HCT116 (cell line): ENCODE data around the gene BANF1.
A peak's percentile ranks its signal among the peaks of the same experiment; 100 is the strongest.

Source experiments
- CEBPB ChIP-seq: IDR thresholded peaks from 2 replicates; pipeline ENCODE4 v1.6.1; 2012; ENCODE audit warnings: low read depth
- EZH2 ChIP-seq: fragments of 200-600 bp; sonication (generic); IDR thresholded peaks from 2 replicates; pipeline ENCODE4 v1.6.1; 2017; ENCODE audit warnings: antibody characterized with exemption, mixed run types
- EZH2phosphoT487 ChIP-seq: fragments of 200-600 bp; IDR thresholded peaks from 2 replicates; pipeline ENCODE4 v1.6.1; 2018; ENCODE audit warnings: antibody characterized with exemption, borderline replicate concordance
- FOSL1 ChIP-seq: IDR thresholded peaks from 2 replicates; pipeline ENCODE4 v1.6.1; 2012; ENCODE audit warnings: low read depth
- JUND ChIP-seq: IDR thresholded peaks from 2 replicates; pipeline ENCODE4 v1.6.1; 2012
- POLR2A ChIP-seq: IDR thresholded peaks from 2 replicates; pipeline ENCODE4 v1.7.0; 2011; ENCODE audit warnings: borderline replicate concordance; ENCODE audit not compliant: insufficient read depth, insufficient read length; ENCODE audit errors: extremely low read depth
- POLR2AphosphoS5 ChIP-seq: IDR thresholded peaks from 2 replicates; pipeline ENCODE4 v1.6.1; 2011; ENCODE audit warnings: mild to moderate bottlenecking, low read depth, low read length, moderate library complexity
- SP1 ChIP-seq: IDR thresholded peaks from 2 replicates; pipeline ENCODE4 v1.6.1; 2012; ENCODE audit warnings: low read depth
- SRF ChIP-seq: IDR thresholded peaks from 2 replicates; pipeline ENCODE4 v1.6.1; 2012; ENCODE audit warnings: low read depth
- YY1 ChIP-seq: IDR thresholded peaks from 2 replicates; pipeline ENCODE4 v1.6.1; 2011; ENCODE audit warnings: low read length, low read depth, moderate library complexity, mild to moderate bottlenecking; ENCODE audit not compliant: insufficient replicate concordance; ENCODE audit errors: extremely low read depth
- ZNF274 ChIP-seq: fragments of 200-500 bp; sonication (Bioruptor generic); IDR thresholded peaks from 2 replicates; pipeline ENCODE4 v1.6.1; 2014; ENCODE audit warnings: mild to moderate bottlenecking, low read depth, low read length, inconsistent platforms
- TF ChIP-seq, protein P1 (sequence below), 3 experiments: fragments of 200-600 bp in 1 of 3; sonication (generic) in 1 of 3; IDR thresholded peaks in 2 of 3; conservative IDR thresholded peaks in 1 of 3; 2 replicates each; pipeline ENCODE4 v1.5.1; 2012 to 2017; ENCODE audit warnings: low read depth in 2 of 3, low read length in 2 of 3, antibody characterized with exemption in 1 of 3, borderline replicate concordance in 1 of 3, control low read depth in 1 of 3, mild to moderate bottlenecking in 1 of 3, mixed read lengths in 1 of 3, mixed run types in 1 of 3, moderate library complexity in 1 of 3; ENCODE audit not compliant: insufficient read depth in 1 of 3
- TF ChIP-seq, protein P2 (sequence below): IDR thresholded peaks from 2 replicates; pipeline ENCODE4 v1.6.1; 2012; ENCODE audit warnings: low read depth
- TF ChIP-seq, protein P3 (sequence below): IDR thresholded peaks from 2 replicates; pipeline ENCODE4 v1.6.1; 2012

DNA sequence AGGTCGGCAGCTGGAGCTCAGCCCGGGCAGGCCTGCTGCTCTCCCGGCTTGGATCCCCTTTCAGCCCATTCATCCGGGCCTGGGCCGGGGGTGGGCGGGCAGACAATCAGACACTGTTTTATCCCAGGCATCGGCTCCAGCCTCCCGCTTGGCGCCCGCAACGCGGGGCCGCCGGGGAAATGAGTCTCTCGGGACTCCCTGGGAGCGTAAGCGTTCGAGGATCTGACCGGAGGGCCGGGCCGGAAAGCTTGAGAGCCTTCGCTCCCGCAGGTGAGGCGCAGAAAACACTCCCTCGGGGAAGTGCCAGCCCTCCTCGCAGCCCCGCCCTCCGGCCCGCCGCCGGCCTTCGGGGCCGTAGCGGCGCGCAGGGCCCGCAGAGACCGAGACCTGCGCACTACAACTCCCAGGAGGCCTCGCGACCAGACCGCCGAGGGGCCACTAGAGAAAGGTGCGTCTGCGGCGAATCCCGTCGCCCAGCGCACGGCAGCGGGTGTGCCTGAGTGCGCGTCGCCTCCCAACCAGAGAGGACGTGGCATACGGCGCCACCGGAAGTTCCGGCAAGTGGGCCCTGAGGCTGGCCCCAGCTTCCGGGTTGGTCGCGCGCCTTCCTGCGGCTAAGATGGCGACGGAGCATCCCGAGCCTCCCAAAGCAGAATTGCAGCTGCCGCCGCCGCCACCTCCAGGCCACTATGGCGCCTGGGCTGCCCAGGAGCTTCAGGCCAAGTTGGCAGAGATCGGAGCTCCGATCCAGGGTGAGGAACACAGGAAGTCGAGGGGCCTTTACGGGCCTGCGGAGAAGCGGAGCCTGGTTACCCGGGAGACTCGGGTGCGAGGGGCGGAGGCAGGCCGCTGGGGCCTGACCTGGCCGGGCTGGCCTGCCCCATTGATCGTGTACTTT, 49.7 kb downstream of the BANF1 start, which contains the start of gene SF3B2:
- TF ChIP-seq, protein P1, sequence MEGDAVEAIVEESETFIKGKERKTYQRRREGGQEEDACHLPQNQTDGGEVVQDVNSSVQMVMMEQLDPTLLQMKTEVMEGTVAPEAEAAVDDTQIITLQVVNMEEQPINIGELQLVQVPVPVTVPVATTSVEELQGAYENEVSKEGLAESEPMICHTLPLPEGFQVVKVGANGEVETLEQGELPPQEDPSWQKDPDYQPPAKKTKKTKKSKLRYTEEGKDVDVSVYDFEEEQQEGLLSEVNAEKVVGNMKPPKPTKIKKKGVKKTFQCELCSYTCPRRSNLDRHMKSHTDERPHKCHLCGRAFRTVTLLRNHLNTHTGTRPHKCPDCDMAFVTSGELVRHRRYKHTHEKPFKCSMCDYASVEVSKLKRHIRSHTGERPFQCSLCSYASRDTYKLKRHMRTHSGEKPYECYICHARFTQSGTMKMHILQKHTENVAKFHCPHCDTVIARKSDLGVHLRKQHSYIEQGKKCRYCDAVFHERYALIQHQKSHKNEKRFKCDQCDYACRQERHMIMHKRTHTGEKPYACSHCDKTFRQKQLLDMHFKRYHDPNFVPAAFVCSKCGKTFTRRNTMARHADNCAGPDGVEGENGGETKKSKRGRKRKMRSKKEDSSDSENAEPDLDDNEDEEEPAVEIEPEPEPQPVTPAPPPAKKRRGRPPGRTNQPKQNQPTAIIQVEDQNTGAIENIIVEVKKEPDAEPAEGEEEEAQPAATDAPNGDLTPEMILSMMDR (IDR thresholded peaks at IDR 0.05 in 2 of 3, conservative IDR thresholded peaks at IDR 0.05 in 1 of 3; ENCODE audit: borderline replicate concordance in 1 of 3, insufficient read depth in 1 of 3, low read depth in 2 of 3, low read length in 2 of 3) = no peak
- TF ChIP-seq EZH2phosphoT487 = no peak
- no peak for TF ChIP-seq JUND
- no peak for TF ChIP-seq ZNF274
- peak; percentile 90 for TF ChIP-seq SP1
- peak; percentile 22 for TF ChIP-seq POLR2A
- TF ChIP-seq, protein P2, sequence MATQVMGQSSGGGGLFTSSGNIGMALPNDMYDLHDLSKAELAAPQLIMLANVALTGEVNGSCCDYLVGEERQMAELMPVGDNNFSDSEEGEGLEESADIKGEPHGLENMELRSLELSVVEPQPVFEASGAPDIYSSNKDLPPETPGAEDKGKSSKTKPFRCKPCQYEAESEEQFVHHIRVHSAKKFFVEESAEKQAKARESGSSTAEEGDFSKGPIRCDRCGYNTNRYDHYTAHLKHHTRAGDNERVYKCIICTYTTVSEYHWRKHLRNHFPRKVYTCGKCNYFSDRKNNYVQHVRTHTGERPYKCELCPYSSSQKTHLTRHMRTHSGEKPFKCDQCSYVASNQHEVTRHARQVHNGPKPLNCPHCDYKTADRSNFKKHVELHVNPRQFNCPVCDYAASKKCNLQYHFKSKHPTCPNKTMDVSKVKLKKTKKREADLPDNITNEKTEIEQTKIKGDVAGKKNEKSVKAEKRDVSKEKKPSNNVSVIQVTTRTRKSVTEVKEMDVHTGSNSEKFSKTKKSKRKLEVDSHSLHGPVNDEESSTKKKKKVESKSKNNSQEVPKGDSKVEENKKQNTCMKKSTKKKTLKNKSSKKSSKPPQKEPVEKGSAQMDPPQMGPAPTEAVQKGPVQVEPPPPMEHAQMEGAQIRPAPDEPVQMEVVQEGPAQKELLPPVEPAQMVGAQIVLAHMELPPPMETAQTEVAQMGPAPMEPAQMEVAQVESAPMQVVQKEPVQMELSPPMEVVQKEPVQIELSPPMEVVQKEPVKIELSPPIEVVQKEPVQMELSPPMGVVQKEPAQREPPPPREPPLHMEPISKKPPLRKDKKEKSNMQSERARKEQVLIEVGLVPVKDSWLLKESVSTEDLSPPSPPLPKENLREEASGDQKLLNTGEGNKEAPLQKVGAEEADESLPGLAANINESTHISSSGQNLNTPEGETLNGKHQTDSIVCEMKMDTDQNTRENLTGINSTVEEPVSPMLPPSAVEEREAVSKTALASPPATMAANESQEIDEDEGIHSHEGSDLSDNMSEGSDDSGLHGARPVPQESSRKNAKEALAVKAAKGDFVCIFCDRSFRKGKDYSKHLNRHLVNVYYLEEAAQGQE = no peak
- no peak for TF ChIP-seq CEBPB
- no peak for TF ChIP-seq EZH2
- peak; percentile 81 for TF ChIP-seq POLR2AphosphoS5
- TF ChIP-seq, protein P3, sequence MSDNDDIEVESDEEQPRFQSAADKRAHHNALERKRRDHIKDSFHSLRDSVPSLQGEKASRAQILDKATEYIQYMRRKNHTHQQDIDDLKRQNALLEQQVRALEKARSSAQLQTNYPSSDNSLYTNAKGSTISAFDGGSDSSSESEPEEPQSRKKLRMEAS = peak; percentile 76; the same call in 1 of the 2 replicates
- no peak; the same call in 1 of the 2 replicates for TF ChIP-seq SRF
- no peak for TF ChIP-seq FOSL1
- peak; percentile 92 for TF ChIP-seq YY1
